ENCODE measurements around the gene SPRR2A.

- TF ChIP-seq EZH2phosphoT487 (IDR thresholded peaks at IDR 0.05; ENCODE audit: insufficient read depth, low read depth): no peak
- no peak for TF ChIP-seq EZH2 (IDR thresholded peaks at IDR 0.05; ENCODE audit: insufficient read depth, poor library complexity, severe bottlenecking)
Observed at GRCh38 chr1:153024413-153024812, 32.9 kb downstream of the SPRR2A start.
